ENCODE measurements around the gene SH3GLB2.

DNA sequence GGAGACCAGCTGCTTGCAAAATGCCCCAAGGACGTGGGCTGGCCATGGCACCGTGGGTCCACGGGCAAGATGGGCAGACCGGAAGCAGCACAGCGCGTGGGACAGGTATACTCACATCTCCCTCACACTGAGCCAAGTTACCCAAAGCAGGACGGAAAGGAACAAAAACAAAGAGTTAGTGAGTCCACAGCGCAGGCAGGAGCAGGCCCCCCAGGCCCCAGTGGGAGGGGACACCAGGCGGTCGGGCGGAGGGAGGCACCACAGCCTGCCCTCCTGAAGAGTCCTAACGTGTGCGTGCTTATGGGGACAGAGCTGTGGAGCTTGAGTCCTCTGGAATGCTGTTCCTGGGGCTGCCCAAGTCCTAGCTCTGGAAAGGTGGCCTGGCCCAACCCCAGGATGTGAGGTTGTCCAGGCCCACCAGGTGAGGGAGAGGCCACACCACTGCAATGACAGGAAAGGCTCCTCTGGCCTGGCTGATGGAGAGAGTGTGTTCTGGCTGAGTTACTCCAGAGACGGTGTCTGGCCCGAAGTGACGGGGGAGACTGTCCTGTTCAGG lies 15.2 kb downstream of the SH3GLB2 start:
- TF ChIP-seq, protein P1, sequence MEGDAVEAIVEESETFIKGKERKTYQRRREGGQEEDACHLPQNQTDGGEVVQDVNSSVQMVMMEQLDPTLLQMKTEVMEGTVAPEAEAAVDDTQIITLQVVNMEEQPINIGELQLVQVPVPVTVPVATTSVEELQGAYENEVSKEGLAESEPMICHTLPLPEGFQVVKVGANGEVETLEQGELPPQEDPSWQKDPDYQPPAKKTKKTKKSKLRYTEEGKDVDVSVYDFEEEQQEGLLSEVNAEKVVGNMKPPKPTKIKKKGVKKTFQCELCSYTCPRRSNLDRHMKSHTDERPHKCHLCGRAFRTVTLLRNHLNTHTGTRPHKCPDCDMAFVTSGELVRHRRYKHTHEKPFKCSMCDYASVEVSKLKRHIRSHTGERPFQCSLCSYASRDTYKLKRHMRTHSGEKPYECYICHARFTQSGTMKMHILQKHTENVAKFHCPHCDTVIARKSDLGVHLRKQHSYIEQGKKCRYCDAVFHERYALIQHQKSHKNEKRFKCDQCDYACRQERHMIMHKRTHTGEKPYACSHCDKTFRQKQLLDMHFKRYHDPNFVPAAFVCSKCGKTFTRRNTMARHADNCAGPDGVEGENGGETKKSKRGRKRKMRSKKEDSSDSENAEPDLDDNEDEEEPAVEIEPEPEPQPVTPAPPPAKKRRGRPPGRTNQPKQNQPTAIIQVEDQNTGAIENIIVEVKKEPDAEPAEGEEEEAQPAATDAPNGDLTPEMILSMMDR (IDR thresholded peaks at IDR 0.05; ENCODE audit: low read length) = no peak
- no peak for TF ChIP-seq EZH2 (IDR thresholded peaks at IDR 0.05; ENCODE audit: borderline replicate concordance, low read length)

All from OCI-LY1 (cell line).